B cell (primary cell): ENCODE measurements around the gene PAF1. TPM values are rescaled to one million over a fixed set of nuclear protein-coding genes. Genes with fewer than 3 reads are reported as not detected.
A peak's percentile ranks its signal among the peaks of the same experiment; 100 is the strongest.

Source experiments
- ATAC-seq: fragments of 200-7000 bp; cut with Tn5 transposase; one replicate; pipeline ENCODE4 v1.10.0; 2021; ENCODE audit warnings: low read depth, mild to moderate bottlenecking, moderate number of reproducible peaks, moderate library complexity
- CTCF ChIA-PET: fragments of 350-600 bp; sonication (Branson Sonifier 250); formaldehyde crosslinking; loops from one replicate; lab custom pipeline; 2021; ENCODE audit warnings: antibody characterized with exemption, inconsistent platforms; lab: Charles Lee
- POLR2A ChIA-PET: fragments of 350-600 bp; sonication (Branson Sonifier 250); formaldehyde crosslinking; loops from one replicate; lab custom pipeline; 2021; ENCODE audit warnings: antibody characterized with exemption; lab: Charles Lee
- DNase-seq: peaks from one replicate; pipeline ENCODE4 v3.0.0; 2013
- H2AFZ ChIP-seq: 2 replicates; pipeline ENCODE4 v1.6.1; 2012; ENCODE audit warnings: mild to moderate bottlenecking, low read depth, low read length; ENCODE audit not compliant: insufficient read depth, poor library complexity, severe bottlenecking
- H3K27ac ChIP-seq, 2 donors: 1 replicate in 1 of 2; 2 replicates in 1 of 2; pipeline ENCODE4 v1.5.1; 2012 to 2013; ENCODE audit warnings: low read length in 2 of 2, mild to moderate bottlenecking in 2 of 2, moderate library complexity in 1 of 2
- H3K27me3 ChIP-seq, 4 experiments: fragments of 200-600 bp in 1 of 4; sonication (generic) in 1 of 4; replicated peaks in 1 of 4; 1 replicate in 2 of 4; 2 replicates in 2 of 4; pipeline versions ENCODE4 v1.6.1 to v1.7.0; 2013 to 2016; ENCODE audit warnings: low read length in 3 of 4, mild to moderate bottlenecking in 2 of 4, mixed read lengths in 1 of 4, moderate library complexity in 1 of 4; ENCODE audit not compliant: insufficient read depth in 4 of 4, control insufficient read depth in 3 of 4; ENCODE audit errors: control extremely low read depth in 1 of 4
- H3K36me3 ChIP-seq, 2 experiments: replicated peaks in 1 of 2; 1 replicate in 1 of 2; 2 replicates in 1 of 2; pipeline versions ENCODE4 v1.6.1 to v1.7.1; 2013; ENCODE audit warnings: low read length in 1 of 2; ENCODE audit not compliant: insufficient read depth in 2 of 2, control insufficient read depth in 1 of 2; ENCODE audit errors: control extremely low read depth in 1 of 2, extremely low read depth in 1 of 2
- H3K4me1 ChIP-seq, 2 donors: fragments of 200-600 bp in 1 of 2; sonication (generic) in 1 of 2; 1 replicate in 1 of 2; 2 replicates in 1 of 2; pipeline versions ENCODE4 v1.5.1 to v1.6.1; 2013 to 2017; ENCODE audit warnings: low read length in 2 of 2; ENCODE audit not compliant: control insufficient read depth in 2 of 2, insufficient read depth in 2 of 2
- H3K4me2 ChIP-seq: replicated peaks from 2 replicates; pipeline ENCODE3; 2012; ENCODE audit warnings: mild to moderate bottlenecking, low read depth, low read length; ENCODE audit not compliant: poor library complexity, severe bottlenecking
- H3K4me3 ChIP-seq, 5 experiments: fragments of 200-600 bp in 1 of 5; sonication (generic) in 1 of 5; 1 replicate in 3 of 5; 2 replicates in 2 of 5; pipeline versions ENCODE4 v1.5.1 to v1.7.0; 2011 to 2016; ENCODE audit warnings: low read length in 4 of 5, mild to moderate bottlenecking in 4 of 5, low read depth in 2 of 5, control low read depth in 1 of 5, moderate library complexity in 1 of 5; ENCODE audit not compliant: insufficient read depth in 1 of 5; ENCODE audit errors: control extremely low read depth in 1 of 5, extremely low read depth in 1 of 5
- H3K79me2 ChIP-seq: fragments of 200-600 bp; sonication (generic); one replicate; pipeline ENCODE4 v1.6.0; 2016; ENCODE audit warnings: low read length; ENCODE audit not compliant: control insufficient read depth, insufficient read depth
- H3K9ac ChIP-seq: fragments of 200-600 bp; sonication (generic); 2 replicates; pipeline ENCODE4 v1.6.1; 2017; ENCODE audit warnings: mild to moderate bottlenecking, low read length, moderate library complexity
- H3K9me3 ChIP-seq, 3 donors: one replicate each; pipeline versions ENCODE4 v1.6.1 to v1.7.1; 2013; ENCODE audit warnings: low read length in 2 of 3; ENCODE audit not compliant: control insufficient read depth in 2 of 3, insufficient read depth in 1 of 3; ENCODE audit errors: control extremely low read depth in 1 of 3
- H4K20me1 ChIP-seq: 2 replicates; pipeline ENCODE4 v1.6.0; 2012; ENCODE audit warnings: mild to moderate bottlenecking, low read length; ENCODE audit not compliant: insufficient read depth, control insufficient read depth, poor library complexity, severe bottlenecking
- H3K27ac Mint-ChIP-seq: one replicate; pipeline ENCODE4 v1.8.0; 2021; ENCODE audit warnings: mixed read lengths
- H3K27me3 Mint-ChIP-seq: one replicate; pipeline ENCODE4 v1.8.0; 2021; ENCODE audit warnings: mixed read lengths
- H3K4me1 Mint-ChIP-seq: one replicate; pipeline ENCODE4 v1.8.0; 2021; ENCODE audit warnings: mixed read lengths
- H3K4me3 Mint-ChIP-seq: one replicate; pipeline ENCODE4 v1.8.0; 2021; ENCODE audit warnings: mixed read lengths
- H3K9me3 Mint-ChIP-seq: one replicate; pipeline ENCODE4 v1.8.0; 2022; ENCODE audit warnings: mixed read lengths; ENCODE audit not compliant: insufficient read depth
- EZH2 ChIP-seq: IDR thresholded peaks from 2 replicates; pipeline ENCODE4 v1.6.1; 2012; ENCODE audit warnings: borderline replicate concordance, low read depth, mild to moderate bottlenecking, moderate library complexity, low read length; ENCODE audit not compliant: insufficient read depth, poor library complexity, severe bottlenecking
- WGBS: methylation state at CpG from one replicate; pipeline ENCODE4 v1.1.5; 2013; ENCODE audit warnings: missing lambda C conversion rate; ENCODE audit not compliant: insufficient coverage; 5-methylcytosine and 5-hydroxymethylcytosine counted together
- intact Hi-C: fragments of 100-400 bp; cut with micrococcal nuclease; formaldehyde crosslinking; loops from one replicate; pipeline ENCODE4 v1.10.0; 2022
- polyA plus RNA-seq: library from polyadenylated mRNA; depleted of rRNA; stranded (reverse); fragments of >200 nt; gene quantifications from 2 replicates; pipeline ENCODE4 v1.2.3, GENCODE V29; 2012
- total RNA-seq, 2 donors: library from RNA; stranded (reverse); fragments of 120-200 nt in 1 of 2; gene quantifications; 1 replicate in 1 of 2; 2 replicates in 1 of 2; pipeline versions ENCODE4 v1.2.3 to v1.2.4, GENCODE V29; 2013 to 2022
- TF ChIP-seq, protein P1 (sequence below): fragments of 200-600 bp; IDR thresholded peaks from one replicate; pipeline ENCODE4 v1.8.0; 2022; ENCODE audit warnings: antibody characterized with exemption, mild to moderate bottlenecking

Gene PAF1
- total and polyA plus RNA-seq, 2 donors (not counting 1 experiment from before 2014, with no cell fraction given): 59.9 to 387 TPM

DNA sequence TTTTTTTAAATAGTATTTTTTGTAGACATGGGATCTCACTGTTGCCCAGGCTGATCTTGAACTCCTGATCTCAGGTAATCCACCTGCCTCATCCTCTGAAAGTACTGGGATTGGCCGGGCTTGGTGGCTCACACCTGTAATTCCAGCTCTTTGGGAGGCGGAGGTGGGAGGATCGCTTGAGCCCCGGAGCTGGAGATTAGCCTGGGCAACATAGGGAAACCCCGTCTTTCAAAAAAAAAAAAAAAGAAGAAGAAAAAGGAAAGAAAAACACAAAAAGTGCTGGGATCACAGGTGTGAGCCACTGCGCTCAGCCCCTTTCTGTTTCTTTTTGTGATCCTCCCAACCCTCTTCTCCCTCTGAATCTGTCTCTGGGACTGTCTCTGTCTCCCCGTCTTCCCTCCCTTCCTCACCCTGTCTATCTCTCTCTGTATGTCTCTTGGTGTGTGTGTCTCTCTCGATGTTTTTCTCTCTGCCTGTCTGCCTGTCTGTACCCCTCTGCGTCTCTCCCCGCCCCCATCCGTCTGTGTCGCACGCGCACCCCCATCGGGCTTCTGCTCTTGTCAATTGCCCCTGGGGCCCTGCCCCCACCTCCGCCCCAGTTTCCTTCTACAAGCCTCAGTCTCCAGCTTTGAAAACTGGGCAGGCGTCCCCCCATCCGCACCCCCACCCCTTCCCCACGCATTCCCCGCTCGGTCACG is 15.2 kb upstream of the PAF1 start:
- Mint-ChIP-seq H3K27ac (peak overlapping the region; percentile 96), H3K9me3 (no peaks in the 10 kb centered on the region), H3K27me3 (no peaks in the 10 kb centered on the region), H3K4me3 (peak overlapping the region; percentile 94), H3K4me1 (peaks cover 63% of the 10 kb centered on the region)
- 32% methylated on average over 7 of the region's 22 CpGs for WGBS
- Histone ChIP-seq H3K4me2 (peak overlapping the region; percentile 100), H2AFZ (peak overlapping the region; percentile 8), H3K4me3 (peak overlapping the region; percentile 39 to 99 (median 95)), H3K79me2 (peaks cover 60% of the 10 kb centered on the region), H3K36me3 (peaks cover 0 to 23% of the 10 kb centered on the region in 2 experiments), H3K9me3 (peaks cover 0 to 4% (median 0%) of the 10 kb centered on the region in 3 donors), H3K27ac (peak overlapping the region; percentile 100), H3K27me3 (no peaks in the 10 kb centered on the region), H3K9ac (peak overlapping the region; percentile 99), H4K20me1 (peaks cover 28% of the 10 kb centered on the region), H3K4me1 (peaks cover 47 to 69% of the 10 kb centered on the region in 2 donors)
- peak; percentile 93 for DNase-seq
- peak; percentile 11 for ATAC-seq
- CTCF ChIA-PET: interaction anchor here (2.3 kb wide), 1 partner anchor 8 kb away, joined by 15 read pairs; no protein-coding TSS in a partner anchor
- POLR2A ChIA-PET: interaction anchor here (0.7 to 8.8 kb wide), 6 partner anchors 8 to 39 kb away, joined by 3 to 69 read pairs (median 12); partner anchors contain the start of genes MED29, PAF1, RPS16 and SUPT5H
- intact Hi-C loops: loop anchor here (10.0 kb wide), 1 partner anchor 541 kb away; no protein-coding TSS in a partner anchor
- TF ChIP-seq EZH2: no peak
- TF ChIP-seq, protein P1, sequence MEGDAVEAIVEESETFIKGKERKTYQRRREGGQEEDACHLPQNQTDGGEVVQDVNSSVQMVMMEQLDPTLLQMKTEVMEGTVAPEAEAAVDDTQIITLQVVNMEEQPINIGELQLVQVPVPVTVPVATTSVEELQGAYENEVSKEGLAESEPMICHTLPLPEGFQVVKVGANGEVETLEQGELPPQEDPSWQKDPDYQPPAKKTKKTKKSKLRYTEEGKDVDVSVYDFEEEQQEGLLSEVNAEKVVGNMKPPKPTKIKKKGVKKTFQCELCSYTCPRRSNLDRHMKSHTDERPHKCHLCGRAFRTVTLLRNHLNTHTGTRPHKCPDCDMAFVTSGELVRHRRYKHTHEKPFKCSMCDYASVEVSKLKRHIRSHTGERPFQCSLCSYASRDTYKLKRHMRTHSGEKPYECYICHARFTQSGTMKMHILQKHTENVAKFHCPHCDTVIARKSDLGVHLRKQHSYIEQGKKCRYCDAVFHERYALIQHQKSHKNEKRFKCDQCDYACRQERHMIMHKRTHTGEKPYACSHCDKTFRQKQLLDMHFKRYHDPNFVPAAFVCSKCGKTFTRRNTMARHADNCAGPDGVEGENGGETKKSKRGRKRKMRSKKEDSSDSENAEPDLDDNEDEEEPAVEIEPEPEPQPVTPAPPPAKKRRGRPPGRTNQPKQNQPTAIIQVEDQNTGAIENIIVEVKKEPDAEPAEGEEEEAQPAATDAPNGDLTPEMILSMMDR: no peak
